GM06990 (cell line): Measurements from ENCODE around the gene NOXA1.

Experiments used
- DNase-seq: peaks from one replicate; pipeline ENCODE4 v3.0.0-alpha.2; 2011; ENCODE audit not compliant: insufficient read length; ENCODE audit errors: extremely low read depth
- H3K27me3 ChIP-seq: replicated peaks from 2 replicates; pipeline ENCODE4 v1.6.0; 2011; ENCODE audit warnings: low read length; ENCODE audit not compliant: control insufficient read depth, insufficient read depth
- H3K36me3 ChIP-seq: 2 replicates; pipeline ENCODE4 v1.5.1; 2011; ENCODE audit warnings: low read length; ENCODE audit not compliant: control insufficient read depth, insufficient read depth
- H3K4me3 ChIP-seq: replicated peaks from 2 replicates; pipeline ENCODE4 v1.5.1; 2011; ENCODE audit warnings: low read depth, mild to moderate bottlenecking, control low read depth, low read length
- CTCF ChIP-seq: IDR thresholded peaks from 2 replicates; pipeline ENCODE4 v1.5.1; 2011; ENCODE audit warnings: low read length, control low read depth, mild to moderate bottlenecking, inconsistent platforms; ENCODE audit not compliant: insufficient read depth, poor library complexity, severe bottlenecking

The NOXA1 gene

GRCh38 chr9:137379761-137380161 lies 43.4 kb upstream of the NOXA1 start:
- H3K4me3 ChIP-seq: no peak overlapping the region
- no peak for TF ChIP-seq CTCF
- no peaks in the 10 kb centered on the region for H3K27me3 ChIP-seq
- DNase-seq: no peak
- no peaks in the 10 kb centered on the region for H3K36me3 ChIP-seq

- TF ChIP-seq CTCF: no peak
- no peak overlapping the region for H3K4me3 ChIP-seq
- DNase-seq: no peak
- no peaks in the 10 kb centered on the region for H3K27me3 ChIP-seq
- no peaks in the 10 kb centered on the region for H3K36me3 ChIP-seq
These were observed 43.0 kb upstream of the NOXA1 start for GRCh38 chr9:137380171-137380570.

- no peak for DNase-seq
- Histone ChIP-seq H3K27me3 (no peaks in the 10 kb centered on the region), H3K36me3 (no peaks in the 10 kb centered on the region), H3K4me3 (no peak overlapping the region)
- no peak for TF ChIP-seq CTCF
These were observed 42.6 kb upstream of the NOXA1 start for GRCh38 chr9:137380606-137381005.

- TF ChIP-seq CTCF: no peak
- DNase-seq: no peak
These were observed 41.4 kb upstream of the NOXA1 start for GRCh38 chr9:137381501-137382443.

GRCh38 chr9:137382444-137383080 lies 40.6 kb upstream of the NOXA1 start:
- H3K36me3 ChIP-seq: no peaks in the 10 kb centered on the region
- TF ChIP-seq CTCF: no peak
- H3K4me3 ChIP-seq: no peak overlapping the region
- DNase-seq: no peak
- H3K27me3 ChIP-seq: no peaks in the 10 kb centered on the region

More at GRCh38 chr9:137381501-137382443, 41.4 kb upstream of the NOXA1 start:
- H3K27me3 ChIP-seq: no peaks in the 10 kb centered on the region
- H3K4me3 ChIP-seq: no peak overlapping the region
- H3K36me3 ChIP-seq: no peaks in the 10 kb centered on the region
